ENCODE data around the gene SNX8. TPM values are rescaled to one million over a fixed set of nuclear protein-coding genes. Genes with fewer than 3 reads are reported as not detected.

Gene SNX8
- total and polyA plus RNA-seq, 2 of the 13 experiments (the other 11 are each of a cell fraction or from before 2014, with no cell fraction given): 20.6 to 45.2 TPM

DNA sequence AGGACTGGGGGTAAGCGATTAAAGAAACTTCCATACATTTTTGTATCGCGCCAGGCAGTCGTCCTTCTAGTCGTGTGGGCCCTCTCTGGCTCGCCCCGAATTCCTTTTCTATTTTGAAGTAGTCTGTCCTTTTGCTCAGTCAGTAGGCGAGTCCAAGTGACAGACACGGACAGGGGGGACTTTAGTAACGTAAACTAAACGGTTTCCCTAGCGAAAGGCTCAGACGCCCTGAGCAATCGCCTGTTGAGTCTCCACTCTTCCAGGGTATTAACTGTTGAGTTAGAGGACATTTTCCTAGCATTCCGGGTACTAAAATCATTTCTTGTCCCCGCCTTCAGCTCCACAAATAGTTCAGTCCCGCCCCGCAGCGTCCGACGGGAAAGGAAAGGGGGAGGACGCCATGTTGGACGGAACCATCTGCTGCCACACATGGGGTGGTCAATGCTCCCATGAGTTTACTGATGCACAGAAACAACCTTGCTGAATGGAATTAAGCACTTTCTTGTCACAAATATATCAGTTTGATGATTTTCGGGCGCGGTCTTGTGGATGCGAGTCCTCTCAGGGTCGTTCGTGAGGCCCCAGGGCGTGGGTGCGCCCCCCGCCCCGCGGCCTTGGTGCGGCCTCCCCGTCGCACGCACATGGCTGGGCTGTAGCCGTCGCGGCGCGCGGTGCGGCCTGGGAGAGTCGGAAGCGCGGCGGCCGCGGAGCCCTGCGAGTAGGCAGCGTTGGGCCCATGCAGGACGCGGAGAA, 40.1 kb upstream of the SNX8 start, which contains the start of gene EIF3B (continued):
- no peak for TF ChIP-seq ZNF329 (CRISPR knock-in tag; IDR thresholded peaks at IDR 0.05; ENCODE audit: low read depth)
- 0 out of 2 replicates have a peak, but pooled peaks have one; percentile 10 for TF ChIP-seq FOXK1 (CRISPR knock-in tag; IDR thresholded peaks at IDR 0.05; ENCODE audit: borderline replicate concordance, low read depth)
- no peak for TF ChIP-seq ZNF292 (CRISPR knock-in tag; IDR thresholded peaks at IDR 0.05; ENCODE audit: borderline replicate concordance, low read depth)
- TF ChIP-seq NCOA5 (CRISPR knock-in tag; IDR thresholded peaks at IDR 0.05): no peak
- TF ChIP-seq, protein P1, sequence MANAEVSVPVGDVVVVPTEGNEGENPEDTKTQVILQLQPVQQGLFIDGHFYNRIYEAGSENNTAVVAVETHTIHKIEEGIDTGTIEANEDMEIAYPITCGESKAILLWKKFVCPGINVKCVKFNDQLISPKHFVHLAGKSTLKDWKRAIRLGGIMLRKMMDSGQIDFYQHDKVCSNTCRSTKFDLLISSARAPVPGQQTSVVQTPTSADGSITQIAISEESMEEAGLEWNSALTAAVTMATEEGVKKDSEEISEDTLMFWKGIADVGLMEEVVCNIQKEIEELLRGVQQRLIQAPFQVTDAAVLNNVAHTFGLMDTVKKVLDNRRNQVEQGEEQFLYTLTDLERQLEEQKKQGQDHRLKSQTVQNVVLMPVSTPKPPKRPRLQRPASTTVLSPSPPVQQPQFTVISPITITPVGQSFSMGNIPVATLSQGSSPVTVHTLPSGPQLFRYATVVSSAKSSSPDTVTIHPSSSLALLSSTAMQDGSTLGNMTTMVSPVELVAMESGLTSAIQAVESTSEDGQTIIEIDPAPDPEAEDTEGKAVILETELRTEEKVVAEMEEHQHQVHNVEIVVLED (CRISPR knock-in tag; IDR thresholded peaks at IDR 0.05; ENCODE audit: borderline replicate concordance): peak; percentile 81; the same call in 1 of the 2 replicates
- no peak for TF ChIP-seq ZNF138 (CRISPR knock-in tag; IDR thresholded peaks at IDR 0.05; ENCODE audit: low read depth)
- TF ChIP-seq SRSF1 (optimal IDR thresholded peaks at IDR 0.05; ENCODE audit: low read depth, low read length): no peak
- TF ChIP-seq FOSL2 (CRISPR knock-in tag; IDR thresholded peaks at IDR 0.05): no peak; the same call in 1 of the 2 replicates
- TF ChIP-seq, protein P2, sequence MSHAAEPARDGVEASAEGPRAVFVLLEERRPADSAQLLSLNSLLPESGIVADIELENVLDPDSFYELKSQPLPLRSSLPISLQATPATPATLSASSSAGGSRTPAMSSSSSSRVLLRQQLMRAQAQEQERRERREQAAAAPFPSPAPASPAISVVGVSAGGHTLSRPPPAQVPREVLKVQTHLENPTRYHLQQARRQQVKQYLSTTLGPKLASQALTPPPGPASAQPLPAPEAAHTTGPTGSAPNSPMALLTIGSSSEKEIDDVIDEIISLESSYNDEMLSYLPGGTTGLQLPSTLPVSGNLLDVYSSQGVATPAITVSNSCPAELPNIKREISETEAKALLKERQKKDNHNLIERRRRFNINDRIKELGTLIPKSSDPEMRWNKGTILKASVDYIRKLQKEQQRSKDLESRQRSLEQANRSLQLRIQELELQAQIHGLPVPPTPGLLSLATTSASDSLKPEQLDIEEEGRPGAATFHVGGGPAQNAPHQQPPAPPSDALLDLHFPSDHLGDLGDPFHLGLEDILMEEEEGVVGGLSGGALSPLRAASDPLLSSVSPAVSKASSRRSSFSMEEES (CRISPR knock-in tag; IDR thresholded peaks at IDR 0.05): no peak
- TF ChIP-seq ARNT (IDR thresholded peaks at IDR 0.05): no peak
- TF ChIP-seq HDAC2 (CRISPR knock-in tag; IDR thresholded peaks at IDR 0.05): no peak; the same call in 1 of the 2 replicates
- TF ChIP-seq YEATS2 (CRISPR knock-in tag; IDR thresholded peaks at IDR 0.05; ENCODE audit: borderline replicate concordance): peak; percentile 54
- no peak for TF ChIP-seq HOXA7 (CRISPR knock-in tag; IDR thresholded peaks at IDR 0.05)
- TF ChIP-seq MIER3 (CRISPR knock-in tag; IDR thresholded peaks at IDR 0.05; ENCODE audit: borderline replicate concordance): no peak
- TF ChIP-seq FOXA3 (CRISPR knock-in tag; IDR thresholded peaks at IDR 0.05): peak; percentile 27; the same call in 1 of the 2 replicates
- TF ChIP-seq SIX4 (CRISPR knock-in tag; IDR thresholded peaks at IDR 0.05): no peak
- TF ChIP-seq, protein P3, sequence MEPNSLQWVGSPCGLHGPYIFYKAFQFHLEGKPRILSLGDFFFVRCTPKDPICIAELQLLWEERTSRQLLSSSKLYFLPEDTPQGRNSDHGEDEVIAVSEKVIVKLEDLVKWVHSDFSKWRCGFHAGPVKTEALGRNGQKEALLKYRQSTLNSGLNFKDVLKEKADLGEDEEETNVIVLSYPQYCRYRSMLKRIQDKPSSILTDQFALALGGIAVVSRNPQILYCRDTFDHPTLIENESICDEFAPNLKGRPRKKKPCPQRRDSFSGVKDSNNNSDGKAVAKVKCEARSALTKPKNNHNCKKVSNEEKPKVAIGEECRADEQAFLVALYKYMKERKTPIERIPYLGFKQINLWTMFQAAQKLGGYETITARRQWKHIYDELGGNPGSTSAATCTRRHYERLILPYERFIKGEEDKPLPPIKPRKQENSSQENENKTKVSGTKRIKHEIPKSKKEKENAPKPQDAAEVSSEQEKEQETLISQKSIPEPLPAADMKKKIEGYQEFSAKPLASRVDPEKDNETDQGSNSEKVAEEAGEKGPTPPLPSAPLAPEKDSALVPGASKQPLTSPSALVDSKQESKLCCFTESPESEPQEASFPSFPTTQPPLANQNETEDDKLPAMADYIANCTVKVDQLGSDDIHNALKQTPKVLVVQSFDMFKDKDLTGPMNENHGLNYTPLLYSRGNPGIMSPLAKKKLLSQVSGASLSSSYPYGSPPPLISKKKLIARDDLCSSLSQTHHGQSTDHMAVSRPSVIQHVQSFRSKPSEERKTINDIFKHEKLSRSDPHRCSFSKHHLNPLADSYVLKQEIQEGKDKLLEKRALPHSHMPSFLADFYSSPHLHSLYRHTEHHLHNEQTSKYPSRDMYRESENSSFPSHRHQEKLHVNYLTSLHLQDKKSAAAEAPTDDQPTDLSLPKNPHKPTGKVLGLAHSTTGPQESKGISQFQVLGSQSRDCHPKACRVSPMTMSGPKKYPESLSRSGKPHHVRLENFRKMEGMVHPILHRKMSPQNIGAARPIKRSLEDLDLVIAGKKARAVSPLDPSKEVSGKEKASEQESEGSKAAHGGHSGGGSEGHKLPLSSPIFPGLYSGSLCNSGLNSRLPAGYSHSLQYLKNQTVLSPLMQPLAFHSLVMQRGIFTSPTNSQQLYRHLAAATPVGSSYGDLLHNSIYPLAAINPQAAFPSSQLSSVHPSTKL (CRISPR knock-in tag; IDR thresholded peaks at IDR 0.05): no peak
- TF ChIP-seq MBD4 (IDR thresholded peaks at IDR 0.05; ENCODE audit: borderline replicate concordance, low read length): no peak
- 0 out of 2 replicates have a peak, but pooled peaks have one; percentile 13 for TF ChIP-seq ZNF451 (CRISPR knock-in tag; IDR thresholded peaks at IDR 0.05)
- TF ChIP-seq, protein P4, sequence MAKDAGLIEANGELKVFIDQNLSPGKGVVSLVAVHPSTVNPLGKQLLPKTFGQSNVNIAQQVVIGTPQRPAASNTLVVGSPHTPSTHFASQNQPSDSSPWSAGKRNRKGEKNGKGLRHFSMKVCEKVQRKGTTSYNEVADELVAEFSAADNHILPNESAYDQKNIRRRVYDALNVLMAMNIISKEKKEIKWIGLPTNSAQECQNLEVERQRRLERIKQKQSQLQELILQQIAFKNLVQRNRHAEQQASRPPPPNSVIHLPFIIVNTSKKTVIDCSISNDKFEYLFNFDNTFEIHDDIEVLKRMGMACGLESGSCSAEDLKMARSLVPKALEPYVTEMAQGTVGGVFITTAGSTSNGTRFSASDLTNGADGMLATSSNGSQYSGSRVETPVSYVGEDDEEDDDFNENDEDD (CRISPR knock-in tag; IDR thresholded peaks at IDR 0.05; ENCODE audit: borderline replicate concordance): peak; percentile 43; the same call in 1 of the 2 replicates
- TF ChIP-seq RELA (CRISPR knock-in tag; IDR thresholded peaks at IDR 0.05): no peak

All from HepG2 (cell line).